IgD-negative memory B cell (primary cell): ENCODE data around the gene PGD. TPM values are rescaled to one million over a fixed set of nuclear protein-coding genes. Genes with fewer than 3 reads are reported as not detected.

ENCODE experiments used
- H3K27ac Mint-ChIP-seq, 3 donors: one replicate each; pipeline ENCODE4 v1.8.0; 2020 to 2022; ENCODE audit warnings: mild to moderate bottlenecking in 3 of 3, mixed read lengths in 3 of 3, moderate library complexity in 1 of 3
- H3K27me3 Mint-ChIP-seq: one replicate; pipeline ENCODE4 v1.8.0; 2021; ENCODE audit warnings: mixed read lengths
- H3K36me3 Mint-ChIP-seq: one replicate; pipeline ENCODE4 v1.8.0; 2020; ENCODE audit warnings: mild to moderate bottlenecking, mixed read lengths
- H3K4me1 Mint-ChIP-seq, 3 donors: one replicate each; pipeline ENCODE4 v1.8.0; 2020 to 2022; ENCODE audit warnings: mixed read lengths in 3 of 3, mild to moderate bottlenecking in 1 of 3
- H3K4me3 Mint-ChIP-seq, 4 donors: one replicate each; pipeline ENCODE4 v1.8.0; 2020 to 2022; ENCODE audit warnings: mild to moderate bottlenecking in 4 of 4, mixed read lengths in 4 of 4, moderate library complexity in 3 of 4
- H3K9me3 Mint-ChIP-seq, 3 donors: one replicate each; pipeline ENCODE4 v1.8.0; 2020 to 2021; ENCODE audit warnings: mixed read lengths in 3 of 3, mild to moderate bottlenecking in 1 of 3
- polyA plus RNA-seq: library from polyadenylated mRNA; unstranded; fragments of 300-500 nt; fragmentation: Illumina TruSeq; gene quantifications from one replicate; pipeline ENCODE4 v1.2.3, GENCODE V29; 2021

PGD gene
- polyA plus RNA-seq, 1 donor from 2014 or later = 44.8 TPM

DNA sequence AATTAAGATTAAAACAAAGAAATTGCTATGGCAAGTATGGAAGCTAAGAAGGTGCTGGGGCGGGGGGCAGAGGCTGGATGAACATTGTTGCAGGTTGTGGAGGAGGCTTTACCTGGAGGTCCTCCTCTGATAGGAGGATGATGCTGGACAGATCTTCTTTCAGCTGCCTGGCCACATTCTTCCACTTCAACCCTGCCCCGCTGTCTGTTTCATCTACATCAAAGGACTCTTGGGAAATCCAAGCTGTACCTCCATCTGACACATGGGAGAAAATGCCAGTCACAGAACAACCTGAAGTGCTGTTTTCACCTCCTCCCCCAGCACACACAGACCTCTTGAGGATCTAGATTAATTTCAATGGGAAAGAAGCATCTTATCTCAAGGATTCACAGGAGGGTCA is 68.2 kb downstream of the PGD start:
- Mint-ChIP-seq H3K27me3 (no peaks in the 10 kb centered on the region), H3K4me3 (no peak overlapping the region), H3K27ac (no peak overlapping the region), H3K36me3 (peaks cover 6% of the 10 kb centered on the region), H3K4me1 (peaks cover 4 to 8% (median 4%) of the 10 kb centered on the region in 3 donors), H3K9me3 (no peaks in the 10 kb centered on the region)

DNA sequence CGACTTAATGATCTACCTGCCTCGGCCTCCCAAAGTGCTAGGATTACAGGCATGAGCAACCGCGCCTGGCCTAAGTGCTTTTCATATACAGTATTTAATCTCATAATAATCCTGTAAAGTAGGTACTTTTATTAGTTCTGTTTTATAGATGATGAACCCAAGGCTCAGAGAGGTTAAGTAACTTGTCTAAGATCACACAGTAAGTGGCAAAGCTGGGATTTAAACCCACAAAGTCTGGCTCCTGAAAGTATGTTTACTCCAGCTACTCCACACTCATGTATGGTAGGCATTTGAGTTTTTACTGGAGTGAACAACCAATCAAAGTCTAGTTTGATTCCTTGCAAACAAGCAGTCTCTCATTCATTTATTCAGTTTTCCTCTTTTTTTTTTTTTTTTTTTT is 71.2 kb downstream of the PGD start:
- Mint-ChIP-seq H3K9me3 (no peaks in the 10 kb centered on the region), H3K27me3 (no peaks in the 10 kb centered on the region), H3K4me1 (peaks cover 17 to 22% (median 21%) of the 10 kb centered on the region in 3 donors), H3K36me3 (peaks cover 4% of the 10 kb centered on the region), H3K27ac (no peak overlapping the region), H3K4me3 (no peak overlapping the region)

Other genes starting within 250 kb of the PGD start
- gene KIF1B, start 188.5 kb upstream of the PGD start, polyA plus RNA-seq = 1.8 TPM
- gene CENPS, start 31.4 kb downstream of the PGD start, polyA plus RNA-seq = 12.3 TPM
- not detected for gene CORT, start 51.0 kb downstream of the PGD start, polyA plus RNA-seq
- 37.5 TPM for gene DFFA, start 73.5 kb downstream of the PGD start, polyA plus RNA-seq
- 7.6 TPM for gene PEX14, start 75.9 kb downstream of the PGD start, polyA plus RNA-seq